Measurements from ENCODE around the gene PTPRG. TPM values are rescaled to one million over a fixed set of nuclear protein-coding genes. Genes with fewer than 3 reads are reported as not detected.

The PTPRG gene
- total and polyA plus RNA-seq, 7 donors, result 0.69 to 76.3 (median 62.7) TPM

DNA sequence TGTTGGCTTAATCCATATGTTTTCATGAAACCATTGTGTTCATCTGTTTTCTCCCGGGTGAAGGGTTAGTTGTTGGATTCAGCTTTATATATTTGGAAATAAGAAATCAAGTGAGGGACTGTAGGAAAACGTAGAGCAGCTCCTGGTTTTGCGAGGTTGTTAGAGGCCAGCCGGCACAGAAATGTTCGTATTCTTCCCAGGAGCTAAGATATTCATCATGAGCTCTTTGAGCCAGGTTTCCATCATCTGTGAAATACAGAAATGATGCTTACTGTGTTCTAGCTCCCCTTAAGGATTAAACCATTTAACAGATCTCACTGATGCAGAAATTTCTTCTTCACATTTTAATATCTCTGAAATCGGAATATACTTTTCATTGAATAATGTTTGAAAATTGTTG lies 235.5 kb downstream of the PTPRG start:
- DNase-seq, result no peak
- no peaks in the 10 kb centered on the region for H3K9me3 ChIP-seq
- no peak overlapping the region for H3K4me3 ChIP-seq
- H3K27me3 ChIP-seq, result no peaks in the 10 kb centered on the region
- no peak overlapping the region for H3K27ac ChIP-seq
- intact Hi-C loops (cut with DNase I), result no loop called here
- no peaks in the 10 kb centered on the region for H3K36me3 ChIP-seq
- TF ChIP-seq POLR2AphosphoS5 (IDR thresholded peaks at IDR 0.05) (no peak), POLR2A (IDR thresholded peaks at IDR 0.05) (no peak), EP300 (IDR thresholded peaks at IDR 0.05) (no peak)
- TF ChIP-seq, protein P1, sequence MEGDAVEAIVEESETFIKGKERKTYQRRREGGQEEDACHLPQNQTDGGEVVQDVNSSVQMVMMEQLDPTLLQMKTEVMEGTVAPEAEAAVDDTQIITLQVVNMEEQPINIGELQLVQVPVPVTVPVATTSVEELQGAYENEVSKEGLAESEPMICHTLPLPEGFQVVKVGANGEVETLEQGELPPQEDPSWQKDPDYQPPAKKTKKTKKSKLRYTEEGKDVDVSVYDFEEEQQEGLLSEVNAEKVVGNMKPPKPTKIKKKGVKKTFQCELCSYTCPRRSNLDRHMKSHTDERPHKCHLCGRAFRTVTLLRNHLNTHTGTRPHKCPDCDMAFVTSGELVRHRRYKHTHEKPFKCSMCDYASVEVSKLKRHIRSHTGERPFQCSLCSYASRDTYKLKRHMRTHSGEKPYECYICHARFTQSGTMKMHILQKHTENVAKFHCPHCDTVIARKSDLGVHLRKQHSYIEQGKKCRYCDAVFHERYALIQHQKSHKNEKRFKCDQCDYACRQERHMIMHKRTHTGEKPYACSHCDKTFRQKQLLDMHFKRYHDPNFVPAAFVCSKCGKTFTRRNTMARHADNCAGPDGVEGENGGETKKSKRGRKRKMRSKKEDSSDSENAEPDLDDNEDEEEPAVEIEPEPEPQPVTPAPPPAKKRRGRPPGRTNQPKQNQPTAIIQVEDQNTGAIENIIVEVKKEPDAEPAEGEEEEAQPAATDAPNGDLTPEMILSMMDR (IDR thresholded peaks at IDR 0.05), result no peak
- WGBS, 2 donors, result 90% methylated on average over 6 of the region's 6 CpGs
- H3K4me1 ChIP-seq, result peaks cover 0 to 51% (median 29%) of the 10 kb centered on the region in 4 donors

DNA sequence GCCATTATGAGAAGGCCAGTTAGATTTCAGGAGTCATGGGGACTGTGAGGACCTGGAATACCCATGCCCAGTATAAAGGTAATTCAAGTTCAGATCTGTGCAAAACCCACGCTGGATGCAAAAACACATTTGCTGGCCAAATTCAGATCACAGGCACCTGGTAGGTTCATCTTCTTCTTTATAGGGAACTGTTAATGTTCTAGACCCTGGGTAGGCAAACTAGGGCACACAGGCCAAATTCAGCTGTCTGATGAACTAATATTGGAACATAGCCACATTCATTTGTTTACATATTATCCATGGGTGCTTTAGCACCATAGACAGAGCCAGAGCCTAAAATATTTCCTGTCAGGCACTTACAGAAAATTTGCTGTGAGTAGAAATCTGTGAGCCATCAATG lies 241.4 kb downstream of the PTPRG start:
- TF ChIP-seq POLR2A (IDR thresholded peaks at IDR 0.05) (no peak), POLR2AphosphoS5 (IDR thresholded peaks at IDR 0.05) (peak in 2 of 4 donors; percentile 25 to 52)
- Histone ChIP-seq H3K4me1 (peaks cover 0 to 85% (median 65%) of the 10 kb centered on the region in 4 donors), H3K4me3 (no peak overlapping the region), H3K9me3 (no peaks in the 10 kb centered on the region), H3K27ac (peak overlapping the region in 3 of 4 donors; percentile 30 to 79 (median 47)), H3K36me3 (no peaks in the 10 kb centered on the region), H3K27me3 (no peaks in the 10 kb centered on the region)
- intact Hi-C loops (cut with DNase I), result no loop called here
- WGBS, 2 donors, result 91 to 98% methylated on average over 1 of the region's 1 CpG
- DNase-seq, result no peak

DNA sequence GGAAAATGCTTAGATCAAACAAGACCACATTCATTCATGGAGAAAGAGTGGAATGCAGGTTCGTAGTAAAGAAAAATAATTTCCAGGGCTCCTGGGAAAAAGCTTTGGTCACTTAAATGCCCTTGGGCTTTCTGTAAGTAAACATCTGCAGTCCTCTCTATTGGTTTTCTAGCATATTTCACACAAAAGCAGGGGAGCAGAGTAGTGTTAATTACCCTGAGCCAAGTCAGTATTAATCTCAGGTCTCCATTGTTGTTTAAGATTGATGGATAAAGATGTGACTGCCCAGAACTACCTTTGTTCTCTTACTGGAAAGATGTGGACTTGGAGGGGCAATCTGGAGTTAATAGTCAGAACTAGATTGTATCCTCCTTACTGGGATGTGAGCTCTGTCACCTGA lies 242.6 kb downstream of the PTPRG start:
- intact Hi-C loops (cut with DNase I), result no loop called here
- Histone ChIP-seq H3K9me3 (no peaks in the 10 kb centered on the region), H3K27ac (peak overlapping the region in 3 of 4 donors; percentile 67 to 80 (median 79)), H3K4me1 (peaks cover 0 to 91% (median 74%) of the 10 kb centered on the region in 4 donors), H3K36me3 (no peaks in the 10 kb centered on the region), H3K27me3 (no peaks in the 10 kb centered on the region), H3K4me3 (no peak overlapping the region)
- no peak for TF ChIP-seq POLR2A (IDR thresholded peaks at IDR 0.05)
- TF ChIP-seq EP300 (IDR thresholded peaks at IDR 0.05), result no peak
- TF ChIP-seq POLR2AphosphoS5 (IDR thresholded peaks at IDR 0.05), result no peak
- TF ChIP-seq, protein P1 (IDR thresholded peaks at IDR 0.05), result no peak
- WGBS, 2 donors, result 87 to 92% methylated on average over 1 of the region's 1 CpG
- no peak for DNase-seq

DNA sequence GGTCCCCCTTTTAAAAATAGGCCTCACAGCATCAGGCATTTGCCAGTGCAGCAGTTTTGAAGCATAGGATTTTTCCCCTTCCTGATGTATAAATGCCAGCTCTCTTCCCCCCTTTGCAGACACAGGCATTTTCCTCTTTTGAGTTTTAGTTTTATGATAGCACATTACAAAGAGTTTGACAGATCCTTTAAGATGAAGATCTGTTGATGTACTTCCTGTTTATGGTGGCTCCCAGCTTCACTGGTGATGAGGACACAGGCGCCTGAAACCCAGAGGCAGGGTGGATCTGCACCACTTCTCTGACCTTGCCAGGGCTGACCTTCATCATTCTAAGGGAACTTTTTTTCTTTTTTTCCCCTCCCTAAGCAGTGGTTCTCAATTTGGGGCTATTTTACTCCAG lies 243.4 kb downstream of the PTPRG start:
- DNase-seq, result no peak
- no peaks in the 10 kb centered on the region for H3K27me3 ChIP-seq
- intact Hi-C loops (cut with DNase I), result loop anchor here (5.0 kb wide), 2 partner anchors 152 to 242 kb away; partner anchors contain the start of gene PTPRG
- H3K27ac ChIP-seq, result peak overlapping the region; percentile 27 to 80 (median 73)
- peaks cover 0 to 98% (median 81%) of the 10 kb centered on the region in 4 donors for H3K4me1 ChIP-seq
- no peak overlapping the region for H3K4me3 ChIP-seq
- no peak for TF ChIP-seq POLR2A (IDR thresholded peaks at IDR 0.05)
- TF ChIP-seq EP300 (IDR thresholded peaks at IDR 0.05), result no peak
- no peak for TF ChIP-seq POLR2AphosphoS5 (IDR thresholded peaks at IDR 0.05)
- TF ChIP-seq, protein P1 (IDR thresholded peaks at IDR 0.05), result no peak
- H3K9me3 ChIP-seq, result no peaks in the 10 kb centered on the region
- 88 to 93% methylated on average over 1 of the region's 1 CpG for WGBS, 2 donors
- H3K36me3 ChIP-seq, result no peaks in the 10 kb centered on the region

DNA sequence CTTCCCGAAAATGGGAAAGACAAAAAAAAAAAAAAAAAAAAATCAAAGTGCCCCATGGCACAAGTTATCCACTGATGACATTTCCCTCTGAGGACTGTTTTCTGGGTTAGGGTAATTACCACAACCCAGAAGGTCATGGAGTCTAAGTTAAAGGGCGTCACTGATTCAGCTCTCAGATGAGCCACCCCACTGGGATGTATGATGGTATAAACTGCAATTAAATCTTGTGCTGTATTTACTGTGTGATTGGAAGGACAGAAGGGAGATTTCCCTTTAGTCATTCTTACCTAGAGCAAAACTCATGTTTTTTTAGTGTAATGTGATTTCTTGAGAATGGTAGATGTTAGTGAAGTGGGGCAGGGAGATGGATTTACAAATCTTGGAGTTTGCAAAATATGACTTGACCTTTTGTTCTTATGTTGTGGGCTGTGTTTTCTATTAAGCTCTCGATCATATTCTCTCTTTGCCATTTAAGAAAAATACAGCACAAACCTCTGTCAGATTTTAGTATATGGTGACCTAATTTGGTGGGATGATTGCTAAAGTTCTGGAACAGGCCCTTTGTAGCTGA lies 244.2 kb downstream of the PTPRG start:
- H3K4me3 ChIP-seq, result no peak overlapping the region
- no peaks in the 10 kb centered on the region for H3K9me3 ChIP-seq
- peaks cover 0 to 98% (median 87%) of the 10 kb centered on the region in 4 donors for H3K4me1 ChIP-seq
- intact Hi-C loops (cut with DNase I), result loop anchor here (5.0 kb wide), 2 partner anchors 153 to 243 kb away; partner anchors contain the start of gene PTPRG
- H3K27me3 ChIP-seq, result no peaks in the 10 kb centered on the region
- WGBS, 2 donors, result 72 to 78% methylated on average over 3 of the region's 3 CpGs
- H3K36me3 ChIP-seq, result no peaks in the 10 kb centered on the region
- no peak for DNase-seq
- peak overlapping the region; percentile 27 to 80 (median 73) for H3K27ac ChIP-seq
- TF ChIP-seq, protein P1 (IDR thresholded peaks at IDR 0.05), result no peak
- TF ChIP-seq POLR2AphosphoS5 (IDR thresholded peaks at IDR 0.05) (peak in 1 of 4 donors; percentile 5), POLR2A (IDR thresholded peaks at IDR 0.05) (no peak), EP300 (IDR thresholded peaks at IDR 0.05) (no peak)
